GM21390 (cell line): ENCODE measurements around the gene RAPGEF4.

Experiments
- ATAC-seq: cut with Tn5 transposase; IDR thresholded peaks from one replicate; pipeline ENCODE4 v1.9.1; 2021; ENCODE audit not compliant: unreplicated experiment

RAPGEF4 gene

DNA sequence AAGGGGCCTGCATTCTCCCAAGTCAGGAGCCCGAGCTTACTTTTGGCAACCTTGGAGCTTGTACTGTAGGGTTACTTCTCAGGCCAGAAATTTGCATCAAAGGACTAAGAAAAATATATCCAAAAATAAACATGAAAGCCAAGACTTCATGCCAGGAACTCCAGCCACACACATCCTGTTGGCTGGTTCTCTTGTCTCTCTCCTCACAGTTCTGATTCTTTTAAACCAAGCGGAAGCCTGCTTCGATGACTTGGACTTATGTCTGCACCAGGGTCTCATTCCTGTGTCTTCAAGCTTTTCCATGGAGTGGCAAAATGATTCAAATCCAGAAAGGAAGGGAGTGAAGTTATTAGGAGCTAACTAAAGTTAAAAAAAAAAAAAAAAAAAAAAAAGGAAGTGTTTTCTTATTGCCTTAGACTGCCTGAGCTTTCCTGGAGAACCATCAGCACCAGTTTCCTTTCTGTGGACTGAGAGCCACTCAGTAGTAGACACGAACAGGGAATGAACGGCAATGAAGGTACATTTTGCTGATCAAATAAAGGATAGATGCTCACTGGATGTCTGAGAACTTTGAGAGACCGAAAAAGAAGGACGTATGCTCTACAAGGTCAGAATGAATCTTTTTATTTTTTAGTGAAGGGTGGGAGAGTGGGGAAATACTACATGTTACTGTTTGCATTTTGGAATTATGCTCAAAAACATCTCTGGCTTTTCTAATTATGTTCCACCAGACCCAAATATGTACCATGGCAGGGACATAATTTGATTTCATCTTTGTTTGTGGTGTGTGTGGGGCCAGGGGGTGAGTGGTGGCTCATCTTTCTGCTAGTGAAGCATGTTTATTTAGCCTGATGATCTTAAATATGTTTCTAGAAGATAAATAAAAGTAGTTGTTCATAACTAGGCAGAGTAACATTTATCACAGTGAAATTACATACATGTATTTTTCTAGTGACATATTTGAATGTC is 86.0 kb downstream of the RAPGEF4 start:
- ATAC-seq = no peak

DNA sequence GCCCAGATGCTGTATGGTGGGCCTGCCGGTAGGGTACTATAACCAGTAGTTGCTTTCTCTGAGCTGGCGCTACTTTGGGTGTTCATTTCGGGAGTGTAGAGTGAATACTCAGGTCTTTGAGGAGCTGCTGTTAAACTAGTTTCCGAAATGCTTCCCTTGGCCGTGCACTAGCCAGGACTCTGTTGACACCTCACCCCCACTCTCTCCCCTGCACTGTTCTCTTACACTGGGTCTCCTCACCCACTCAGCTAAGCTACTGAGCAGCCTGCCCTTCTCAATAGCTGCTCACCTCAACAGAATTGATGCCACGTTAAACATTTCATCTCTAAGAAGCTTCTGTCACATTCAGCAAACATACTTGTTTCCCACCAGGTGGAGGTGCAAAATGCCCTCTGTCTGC is 86.9 kb downstream of the RAPGEF4 start:
- ATAC-seq = no peak

DNA sequence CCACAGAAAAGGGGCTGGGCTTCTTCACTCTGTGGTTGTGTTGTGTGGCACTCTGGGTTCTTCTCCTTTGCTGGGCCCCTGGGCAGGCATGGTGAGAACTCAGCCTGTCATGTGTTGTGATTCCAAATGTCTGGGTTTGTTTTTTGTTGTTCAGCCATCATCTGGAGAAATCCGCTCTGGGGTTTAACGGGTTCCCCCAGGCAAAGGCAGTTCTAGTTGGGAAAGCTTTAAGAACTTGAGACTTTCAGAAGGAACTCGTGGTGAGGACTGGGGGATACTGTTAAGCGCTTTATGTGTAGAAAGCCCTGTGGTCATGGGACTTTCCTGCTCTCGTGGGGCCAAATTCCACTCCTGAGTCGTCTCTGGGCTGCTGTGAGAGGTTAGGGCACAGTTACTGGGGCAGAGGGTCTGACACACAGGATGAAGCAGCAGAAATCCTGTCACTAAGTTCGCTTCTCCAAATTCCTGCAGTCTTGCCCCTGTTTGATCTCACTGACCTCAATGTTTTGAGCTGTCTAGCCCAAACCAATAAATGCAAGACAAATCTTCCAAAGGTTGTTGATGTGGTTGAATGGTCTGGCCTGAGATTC is 87.7 kb downstream of the RAPGEF4 start:
- ATAC-seq = no peak

DNA sequence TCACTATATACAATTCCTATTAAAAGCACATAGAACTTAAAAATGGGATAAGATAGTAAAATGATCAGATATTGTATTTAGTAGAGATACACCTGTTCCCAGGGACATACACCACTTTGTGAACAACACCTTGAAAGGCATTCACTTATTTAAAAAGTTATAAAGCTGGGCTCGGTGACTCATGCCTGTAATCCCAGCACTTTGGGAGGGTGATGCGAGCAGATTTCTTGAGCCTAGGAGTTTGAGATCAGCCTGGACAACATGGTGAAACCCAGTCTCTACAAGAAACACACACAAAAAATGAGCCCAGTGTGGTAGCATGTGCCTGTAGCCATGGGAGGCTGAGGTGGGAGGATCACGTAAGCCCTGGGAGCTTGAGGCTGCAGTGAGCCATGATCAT is 90.9 kb downstream of the RAPGEF4 start:
- no peak for ATAC-seq

DNA sequence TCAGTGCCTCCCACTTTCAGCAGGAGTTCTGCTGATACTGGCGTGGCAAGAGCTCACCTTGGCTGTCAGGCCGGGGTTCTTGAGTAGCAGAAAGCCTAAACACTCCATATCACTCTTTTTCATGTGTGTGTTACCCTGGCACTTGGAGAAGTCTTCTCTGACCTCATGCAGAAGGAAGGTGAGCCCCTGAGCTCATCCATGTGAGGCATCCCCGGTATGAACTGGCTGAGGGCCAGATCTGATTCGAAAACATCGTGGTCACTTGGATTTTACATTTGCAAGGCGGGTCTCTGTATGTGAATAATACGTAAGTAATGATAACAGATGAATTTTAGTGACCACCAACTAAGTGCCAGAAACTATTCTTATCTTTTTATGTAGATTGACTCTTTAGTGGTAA is 93.6 kb downstream of the RAPGEF4 start:
- no peak for ATAC-seq

DNA sequence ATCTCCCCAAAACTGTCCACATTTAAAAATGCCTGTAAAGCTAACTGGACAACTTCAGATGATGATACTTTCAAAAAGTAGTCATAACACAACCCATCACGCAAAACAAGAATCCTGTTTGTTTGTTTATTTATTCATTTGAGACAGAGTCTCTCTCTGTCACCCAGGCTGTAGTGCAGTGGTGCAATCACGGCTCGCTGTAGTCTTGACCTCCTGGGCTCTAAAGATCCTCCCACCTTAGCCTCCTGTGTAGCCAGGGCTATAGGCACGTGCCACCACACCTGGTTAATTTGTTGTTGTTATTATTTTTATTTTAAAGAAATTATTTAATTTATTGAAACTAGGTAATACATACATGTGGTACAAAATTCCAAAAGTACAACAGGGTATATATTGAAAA is 94.8 kb downstream of the RAPGEF4 start:
- ATAC-seq = no peak

DNA sequence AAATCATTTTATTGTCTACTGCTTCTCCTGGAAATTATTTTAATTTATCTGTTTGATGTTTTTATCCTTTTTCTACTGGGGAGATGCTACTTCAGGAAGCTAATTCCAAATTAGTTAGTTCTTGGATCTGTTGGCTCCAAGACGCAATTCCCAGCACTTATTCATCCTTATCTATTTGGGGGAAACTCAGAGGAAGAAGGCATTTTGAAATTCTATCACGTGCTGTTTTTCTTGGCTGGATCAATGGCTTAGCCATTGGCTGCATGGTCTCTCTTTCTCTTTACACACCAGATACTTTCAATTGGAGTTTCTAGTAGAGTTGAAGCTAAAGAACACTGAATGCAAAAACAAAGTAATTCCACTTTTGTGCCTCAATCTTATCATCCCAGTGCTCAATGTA is 98.3 kb downstream of the RAPGEF4 start:
- ATAC-seq = no peak

DNA sequence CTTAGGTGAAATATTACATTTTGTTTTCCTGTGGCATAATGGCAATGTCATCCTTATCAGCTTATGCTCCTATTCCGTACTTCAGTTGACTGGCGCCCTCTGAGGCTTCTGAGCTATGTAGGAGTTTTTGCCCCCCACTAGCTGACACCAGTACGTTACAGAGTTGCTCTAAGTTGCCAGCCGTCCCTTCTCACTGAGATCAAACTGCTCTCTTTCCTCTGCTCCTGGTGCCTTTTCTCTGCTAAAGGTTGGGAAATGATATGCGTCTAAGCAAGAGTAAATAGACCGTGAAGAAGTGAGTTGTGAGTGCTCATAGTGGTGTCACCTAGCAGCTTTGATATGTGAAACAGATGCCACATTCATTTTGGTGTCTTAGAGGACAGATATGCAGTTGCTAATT is 99.2 kb downstream of the RAPGEF4 start:
- no peak for ATAC-seq

DNA sequence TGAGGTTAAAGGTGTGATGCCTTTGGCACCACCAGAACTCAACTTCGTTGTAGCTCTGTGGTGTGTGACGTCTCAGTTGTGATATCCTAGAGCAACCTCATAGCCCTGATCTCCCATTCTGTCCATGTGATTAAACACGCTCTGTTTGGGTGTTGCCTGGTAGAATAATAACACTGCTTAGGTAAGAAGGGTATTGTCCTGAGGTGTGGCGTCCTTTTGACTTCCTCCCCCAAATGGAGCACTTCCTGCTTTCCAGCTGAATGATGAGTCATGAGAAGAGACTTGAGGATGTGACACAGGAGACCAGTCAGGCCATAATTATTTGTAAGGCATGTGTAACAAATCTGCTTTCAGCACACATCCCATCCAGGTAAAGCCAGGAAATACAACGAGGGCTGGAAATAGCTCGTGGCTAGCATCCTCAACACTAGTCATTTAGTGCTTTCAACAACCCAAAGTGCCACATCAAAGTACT is 100.7 kb downstream of the RAPGEF4 start:
- no peak for ATAC-seq

DNA sequence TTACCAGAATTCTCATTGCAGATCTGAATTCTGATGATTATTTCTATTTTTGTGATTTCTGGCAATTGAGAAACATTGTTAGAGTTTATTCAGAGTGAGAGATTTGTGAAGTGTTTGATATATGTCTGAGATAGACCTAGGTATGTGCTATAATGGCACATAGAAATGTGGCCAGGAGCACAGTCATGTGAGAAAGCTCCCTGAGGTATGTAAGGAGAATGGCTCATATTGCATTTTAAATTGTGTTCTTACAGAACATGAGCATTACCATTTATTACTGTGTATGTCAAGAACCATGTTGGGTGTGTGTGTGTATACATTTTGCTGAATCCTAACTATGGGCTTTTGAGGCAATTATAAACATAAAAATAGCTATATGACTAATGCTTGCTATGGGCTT is 101.2 kb downstream of the RAPGEF4 start:
- ATAC-seq = no peak

DNA sequence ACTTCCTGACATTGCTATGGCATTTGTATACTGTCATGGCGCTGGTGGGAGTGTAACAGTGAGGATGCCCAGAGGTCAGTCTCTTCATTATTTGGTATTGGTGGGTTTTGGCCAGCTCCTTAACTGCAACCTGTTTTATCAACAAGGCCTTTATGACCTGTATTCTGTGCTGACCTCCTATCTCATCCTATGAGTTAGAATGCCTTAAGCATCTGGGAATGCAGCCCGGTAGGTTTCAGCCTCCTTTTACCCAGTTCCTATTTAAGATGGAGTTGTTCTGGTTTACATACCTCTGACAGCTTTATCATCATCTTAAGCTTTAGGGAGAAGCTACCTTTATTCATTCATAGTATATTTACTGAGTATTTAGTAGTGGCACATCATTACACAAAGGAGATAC is 103.8 kb downstream of the RAPGEF4 start:
- ATAC-seq = no peak

DNA sequence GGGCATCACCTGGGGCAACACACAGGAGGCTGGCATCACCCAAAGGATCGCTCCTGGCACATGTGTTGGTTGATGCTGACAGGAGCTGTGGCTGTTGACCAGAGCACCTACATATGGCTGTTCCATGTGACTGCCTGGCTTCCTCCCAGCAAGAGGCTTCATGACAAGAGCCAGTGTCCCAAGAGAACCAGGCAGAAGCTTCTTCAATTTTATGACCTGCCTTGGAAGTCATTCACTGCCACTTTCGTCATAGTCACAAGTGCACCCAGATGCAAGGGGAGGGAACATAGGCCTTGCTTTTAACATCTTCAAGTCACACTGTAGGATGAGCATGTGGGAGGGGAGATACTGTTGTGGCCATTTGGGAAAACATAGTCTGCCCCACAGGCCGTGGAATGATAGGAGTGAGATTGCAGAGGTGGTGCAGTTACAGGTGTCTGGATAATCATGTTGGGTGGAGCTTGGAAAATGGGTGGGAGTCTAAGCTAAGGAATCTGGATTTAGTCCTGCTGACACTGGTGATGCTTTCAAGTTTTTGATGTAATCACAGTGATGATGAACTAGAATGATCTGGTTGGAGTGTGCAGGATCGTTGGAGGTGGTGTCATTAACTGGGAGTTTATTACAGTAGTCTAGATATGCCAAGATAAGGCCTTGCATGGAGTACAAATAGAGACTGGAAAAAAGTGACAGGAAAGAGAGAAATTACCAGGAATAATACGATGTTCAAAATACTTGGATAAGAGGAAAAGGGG is 107.0 kb downstream of the RAPGEF4 start:
- no peak for ATAC-seq

DNA sequence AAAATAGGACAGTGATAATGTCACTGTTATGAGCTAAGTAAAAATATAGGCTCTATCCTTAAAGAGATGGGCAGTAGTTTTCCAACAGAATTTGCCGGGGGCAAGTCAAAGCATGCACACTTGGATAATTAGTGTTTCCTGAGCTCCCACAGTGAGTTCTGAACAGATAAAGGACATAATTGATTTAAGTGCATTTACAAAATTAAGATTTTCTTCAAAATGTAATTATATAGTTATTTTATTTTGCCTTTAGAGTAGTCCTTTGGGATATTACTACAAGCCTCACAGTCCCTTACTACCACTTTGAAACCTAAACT is 107.6 kb downstream of the RAPGEF4 start:
- ATAC-seq = no peak

DNA sequence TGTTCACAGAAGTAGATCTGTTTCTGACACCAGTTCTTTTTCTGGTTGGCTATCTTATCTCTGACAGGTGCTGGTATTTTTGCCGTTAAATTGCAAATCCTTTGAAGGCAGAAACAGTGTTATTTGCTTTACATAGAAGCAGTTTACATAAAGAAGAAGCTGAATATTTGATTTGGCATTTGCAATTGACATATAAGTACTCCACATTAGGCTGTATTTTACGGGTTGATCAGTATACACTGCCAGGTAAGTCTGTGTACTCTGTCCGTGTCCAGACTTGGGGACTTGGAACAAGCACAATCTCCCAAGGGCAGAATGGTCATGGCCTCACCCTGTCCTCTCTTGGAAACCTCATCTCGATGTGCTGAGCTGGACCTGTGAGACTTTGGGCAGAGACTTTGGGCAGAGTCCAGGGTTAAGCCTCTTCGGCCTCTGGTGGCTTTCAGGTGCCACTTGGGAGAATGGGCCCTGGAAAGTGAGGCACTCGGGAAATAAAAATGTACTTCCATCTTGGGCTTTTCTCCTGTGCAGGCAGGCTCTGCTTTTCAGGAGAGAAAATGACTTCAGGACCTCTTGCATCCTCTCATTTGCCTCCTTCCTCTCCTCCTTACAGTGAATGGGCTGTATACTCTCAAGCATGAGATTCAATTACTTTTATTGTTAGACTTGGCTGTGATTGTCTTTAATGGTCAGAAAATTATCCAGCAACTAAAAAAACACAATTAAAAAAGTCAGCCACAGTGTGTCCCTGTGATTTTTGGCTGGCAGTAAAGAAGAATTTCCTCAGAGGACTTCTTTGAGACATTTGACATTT is 108.5 kb downstream of the RAPGEF4 start:
- no peak for ATAC-seq

DNA sequence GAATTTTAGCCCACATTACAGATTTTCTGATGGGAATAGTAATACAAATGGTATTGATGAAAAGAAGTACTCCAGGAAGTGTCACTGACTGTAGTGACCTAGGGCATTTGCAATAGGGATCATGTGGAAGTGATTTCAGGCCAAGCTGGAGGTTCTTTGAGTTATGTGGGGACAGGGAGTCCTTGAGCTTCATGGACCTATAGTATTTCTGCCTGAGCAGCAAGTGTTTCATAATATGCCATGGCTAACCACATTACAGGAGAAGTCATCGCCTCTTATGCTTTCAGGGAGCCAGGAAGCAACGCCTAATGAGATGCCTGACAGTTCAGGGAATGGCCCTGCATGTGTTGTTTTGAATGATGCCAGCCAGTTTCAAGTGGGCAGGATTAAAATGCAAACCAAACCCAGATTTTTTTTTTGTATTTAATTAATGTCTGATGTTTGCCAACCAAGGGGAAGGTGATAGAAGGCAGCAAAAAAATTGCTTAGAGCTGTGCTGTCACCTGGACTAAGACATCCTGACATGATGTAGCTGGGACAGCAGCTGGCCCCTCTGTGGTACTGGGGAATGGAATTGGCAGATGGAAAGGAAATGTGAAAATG is 109.5 kb downstream of the RAPGEF4 start:
- no peak for ATAC-seq

DNA sequence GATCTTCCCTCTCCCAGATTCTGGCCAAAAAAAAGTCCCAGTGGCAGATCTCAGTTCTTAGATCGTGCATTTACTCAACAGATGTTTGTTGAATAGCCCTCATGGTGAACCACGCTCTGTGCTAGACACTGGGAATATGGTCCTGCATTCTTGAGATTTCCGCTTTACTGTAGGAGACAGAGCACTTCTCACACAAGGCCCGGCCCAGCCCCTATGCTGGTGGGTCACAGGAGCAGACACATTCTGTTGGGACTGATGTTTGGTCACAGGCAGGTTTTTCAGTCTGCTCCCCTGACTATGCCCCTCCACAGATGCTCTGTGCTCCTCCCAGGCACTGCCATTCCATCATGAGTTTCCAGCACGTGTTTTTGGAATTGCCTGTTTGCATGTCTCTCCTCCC is 110.9 kb downstream of the RAPGEF4 start:
- no peak for ATAC-seq

DNA sequence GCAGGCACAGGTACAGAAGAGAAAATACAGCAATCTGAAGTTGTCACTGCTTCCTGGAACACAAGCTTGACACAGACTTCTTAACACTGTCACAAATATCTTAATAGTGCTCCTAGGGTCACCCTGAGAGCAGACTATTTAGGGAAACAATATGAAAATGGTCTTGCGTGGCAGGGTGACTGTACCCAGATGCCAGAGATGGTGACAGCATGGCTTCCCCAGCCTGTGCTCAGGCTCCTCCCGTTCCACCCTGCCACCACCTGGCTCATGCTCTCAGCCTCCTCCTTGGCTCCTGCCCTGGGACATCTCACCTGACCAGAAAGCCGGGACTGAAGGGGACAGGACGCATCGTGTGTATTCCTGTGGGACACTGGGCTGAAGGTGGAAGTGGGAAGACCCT is 111.5 kb downstream of the RAPGEF4 start:
- no peak for ATAC-seq

DNA sequence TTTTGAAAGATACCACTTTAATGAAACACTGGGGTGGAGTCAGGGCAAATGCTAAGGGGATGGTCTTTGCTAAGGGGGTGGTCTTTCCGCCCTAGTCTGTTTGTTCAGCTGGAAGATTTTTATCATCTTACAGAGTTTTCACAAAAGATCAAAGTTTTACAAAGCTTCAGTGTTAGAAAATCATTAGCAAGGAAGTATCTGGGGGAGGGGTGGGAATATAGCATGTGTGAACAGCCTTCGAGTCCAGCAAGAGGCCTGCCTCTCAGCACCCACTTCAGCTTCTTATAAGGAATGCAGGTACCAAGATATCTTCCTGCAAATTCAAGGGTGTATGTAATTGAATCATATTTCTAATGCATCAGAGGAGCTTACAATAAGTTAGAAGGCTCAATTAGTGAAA is 112.9 kb downstream of the RAPGEF4 start:
- ATAC-seq = no peak

DNA sequence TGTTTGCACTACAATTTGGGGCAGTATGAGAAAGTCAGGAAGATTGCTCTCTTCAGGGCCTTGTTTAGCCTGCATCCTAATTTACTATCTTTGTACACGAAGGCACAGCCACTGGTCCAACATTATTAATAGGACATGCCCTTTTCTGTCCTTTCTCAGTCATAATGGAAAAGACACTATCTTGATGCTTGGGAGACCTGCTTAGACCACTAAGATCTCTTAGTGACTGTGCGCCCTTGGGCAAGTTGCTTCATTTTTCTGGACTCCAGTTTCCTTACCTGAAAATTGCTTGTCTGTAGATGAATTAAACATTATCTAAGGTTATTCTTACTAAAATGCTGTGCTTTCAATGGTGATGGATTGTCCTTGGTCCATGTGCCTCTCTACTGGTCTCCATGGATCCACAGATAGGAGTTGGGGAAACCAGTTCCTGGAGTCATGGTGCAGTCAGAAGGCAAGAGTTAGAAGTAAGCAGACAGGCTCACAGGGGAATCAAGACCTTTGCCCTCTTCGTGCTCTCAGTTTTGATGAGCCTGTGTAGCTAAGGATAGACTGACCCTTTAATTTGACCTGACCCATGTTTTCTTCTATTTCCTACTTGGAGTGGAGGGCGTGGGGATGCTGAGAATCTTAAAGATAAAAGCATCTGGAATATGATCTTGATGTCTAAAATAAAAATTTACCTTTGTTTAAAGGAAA is 114.0 kb downstream of the RAPGEF4 start:
- ATAC-seq = no peak

DNA sequence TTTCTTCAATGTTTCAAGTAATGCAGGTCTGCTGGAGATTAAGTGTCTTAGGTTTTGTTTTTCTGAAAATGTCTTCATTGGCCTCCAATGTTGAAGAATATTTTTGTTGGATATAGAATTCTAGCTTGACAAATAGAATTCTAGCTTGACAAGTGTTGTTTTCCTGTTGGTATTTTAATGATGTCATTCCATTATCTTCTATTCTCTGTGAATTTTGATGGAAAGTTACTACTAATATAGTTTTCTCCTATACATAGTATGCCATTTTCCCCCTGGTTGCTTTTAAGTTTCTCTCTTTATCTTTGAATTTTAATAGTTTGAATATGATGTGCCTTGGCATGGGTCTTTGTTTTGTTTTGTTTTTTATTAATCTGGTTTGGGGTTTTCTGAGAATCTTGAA is 119.9 kb downstream of the RAPGEF4 start:
- no peak for ATAC-seq
